HG03139 (cell line): Measurements from ENCODE around the gene ATP5ME.
"Not testable (repeated sequence)": the region's sequence is repeated elsewhere in the genome, so short reads cannot be mapped to it uniquely, and the experiment has no call there.

Experiments used
- ATAC-seq: cut with Tn5 transposase; IDR thresholded peaks from one replicate; pipeline ENCODE4 v1.9.1; 2021; ENCODE audit not compliant: unreplicated experiment

The ATP5ME gene

GRCh38 chr4:705278-706082 is 31.4 kb upstream of the ATP5ME start, which contains the start of gene PCGF3:
PCGF3 (plus strand) TSS chr4:705832; CDS start chr4:733681, 27,849 bp downstream.
- peak; percentile 90 for ATAC-seq

- ATAC-seq = no peak
These were observed 30.8 kb upstream of the ATP5ME start for GRCh38 chr4:704971-705277.

GRCh38 chr4:704198-704891 is 30.3 kb upstream of the ATP5ME start:
- ATAC-seq = no peak

GRCh38 chr4:703336-704197 is 29.5 kb upstream of the ATP5ME start:
- ATAC-seq = no peak

GRCh38 chr4:702618-703048 is 28.6 kb upstream of the ATP5ME start:
- ATAC-seq = no peak

GRCh38 chr4:700587-701264 is 26.6 kb upstream of the ATP5ME start:
- no peak for ATAC-seq

- no peak for ATAC-seq
These were observed 25.9 kb upstream of the ATP5ME start for GRCh38 chr4:699816-700580.

- ATAC-seq = not testable (repeated sequence)
These were observed 20.4 kb upstream of the ATP5ME start for GRCh38 chr4:694341-694940.

GRCh38 chr4:692771-693554 is 18.9 kb upstream of the ATP5ME start:
- no peak for ATAC-seq

GRCh38 chr4:689723-690122 is 15.6 kb upstream of the ATP5ME start:
- no peak for ATAC-seq

- no peak for ATAC-seq
These were observed 15.0 kb upstream of the ATP5ME start, which contains the start of gene SLC49A3 for GRCh38 chr4:688854-689681. SLC49A3 (minus strand) TSS chr4:689151; CDS start chr4:689127, 24 bp downstream.

GRCh38 chr4:687971-688853 is 14.1 kb upstream of the ATP5ME start:
- no peak for ATAC-seq

GRCh38 chr4:687048-687970 is 13.2 kb upstream of the ATP5ME start:
- ATAC-seq = no peak

- ATAC-seq = no peak
These were observed 12.5 kb upstream of the ATP5ME start for GRCh38 chr4:686413-687040.

- ATAC-seq = no peak
These were observed 11.8 kb upstream of the ATP5ME start for GRCh38 chr4:685679-686412.
